Measurements from ENCODE around the gene WBP2NL. TPM values are rescaled to one million over a fixed set of nuclear protein-coding genes. Genes with fewer than 3 reads are reported as not detected.
"Not testable (repeated sequence)": the region's sequence is repeated elsewhere in the genome, so short reads cannot be mapped to it uniquely, and the experiment has no call there.

Gene WBP2NL
- polyA plus RNA-seq (2012; ENCODE audit: insufficient read depth, insufficient read length), result not detected

- no peak for DNase-seq (ENCODE audit: low read depth, low spot score)
Measured at GRCh38 chr22:41998361-41999261, at the start of gene WBP2NL. TSS of gene WBP2NL (plus strand) at chr22:41998788. CDS start at chr22:41998819, 31 bp downstream.

GRCh38 chr22:41948928-41949296 lies 49.7 kb upstream of the WBP2NL start:
- not testable (repeated sequence) for DNase-seq (ENCODE audit: low read depth, low spot score); H3K4me3 ChIP-seq (ENCODE audit: low read length)

More at GRCh38 chr22:41998361-41999261, at the start of gene WBP2NL:
- H3K4me3 ChIP-seq (ENCODE audit: low read length), result no peak within 1 kb of the TSS

- H3K4me3 ChIP-seq (ENCODE audit: low read length), result no peak overlapping the region
- no peak for DNase-seq (ENCODE audit: low read depth, low spot score)
Measured at GRCh38 chr22:41949297-41949965, 49.2 kb upstream of the WBP2NL start.

GRCh38 chr22:41951898-41952474 lies 46.6 kb upstream of the WBP2NL start, which contains the start of gene SMIM45:
TSS of gene SMIM45 (plus strand) at chr22:41952150.
- DNase-seq (ENCODE audit: low read depth, low spot score), result no peak
- H3K4me3 ChIP-seq (ENCODE audit: low read length), result no peak within 1 kb of the TSS

GRCh38 chr22:41952713-41953112 lies 45.9 kb upstream of the WBP2NL start:
- DNase-seq (ENCODE audit: low read depth, low spot score), result no peak
- H3K4me3 ChIP-seq (ENCODE audit: low read length), result no peak overlapping the region

- DNase-seq (ENCODE audit: low read depth, low spot score), result no peak
- peak overlapping the region; percentile 27 for H3K4me3 ChIP-seq (ENCODE audit: low read length)
Measured at GRCh38 chr22:41957941-41958556, 40.5 kb upstream of the WBP2NL start.

- H3K4me3 ChIP-seq (ENCODE audit: low read length), result no peak overlapping the region
- no peak for DNase-seq (ENCODE audit: low read depth, low spot score)
Measured at GRCh38 chr22:41963453-41964111, 35.0 kb upstream of the WBP2NL start.

GRCh38 chr22:41964112-41964491 lies 34.5 kb upstream of the WBP2NL start:
- DNase-seq (ENCODE audit: low read depth, low spot score), result no peak
- H3K4me3 ChIP-seq (ENCODE audit: low read length), result no peak overlapping the region

- no peak for DNase-seq (ENCODE audit: low read depth, low spot score)
Measured at GRCh38 chr22:41966225-41966606, 32.4 kb upstream of the WBP2NL start.

GRCh38 chr22:41966607-41967240 lies 31.9 kb upstream of the WBP2NL start:
- peak; percentile 66 for DNase-seq (ENCODE audit: low read depth, low spot score)
- H3K4me3 ChIP-seq (ENCODE audit: low read length), result no peak overlapping the region

More at GRCh38 chr22:41966225-41966606, 32.4 kb upstream of the WBP2NL start:
- H3K4me3 ChIP-seq (ENCODE audit: low read length), result no peak overlapping the region

GRCh38 chr22:41968601-41969000 lies 30.0 kb upstream of the WBP2NL start:
- no peak overlapping the region for H3K4me3 ChIP-seq (ENCODE audit: low read length)
- no peak for DNase-seq (ENCODE audit: low read depth, low spot score)

GRCh38 chr22:41969110-41969646 lies 29.4 kb upstream of the WBP2NL start, which contains the start of gene SEPTIN3:
TSS of gene SEPTIN3 (plus strand) at chr22:41969443. CDS start at chr22:41971493, 2,050 bp downstream.
- H3K4me3 ChIP-seq (ENCODE audit: low read length), result no peak within 1 kb of the TSS
- no peak for DNase-seq (ENCODE audit: low read depth, low spot score)

- H3K4me3 ChIP-seq (ENCODE audit: low read length), result no peak overlapping the region
- DNase-seq (ENCODE audit: low read depth, low spot score), result no peak
Measured at GRCh38 chr22:41970601-41971000, 28.0 kb upstream of the WBP2NL start.

GRCh38 chr22:41971431-41971830 lies 27.2 kb upstream of the WBP2NL start:
- H3K4me3 ChIP-seq (ENCODE audit: low read length), result no peak overlapping the region
- no peak for DNase-seq (ENCODE audit: low read depth, low spot score)

GRCh38 chr22:41974691-41975290 lies 23.8 kb upstream of the WBP2NL start:
- no peak overlapping the region for H3K4me3 ChIP-seq (ENCODE audit: low read length)
- no peak for DNase-seq (ENCODE audit: low read depth, low spot score)

GRCh38 chr22:41975299-41976069 lies 23.1 kb upstream of the WBP2NL start:
- no peak for DNase-seq (ENCODE audit: low read depth, low spot score)
- peak overlapping the region; percentile 51 for H3K4me3 ChIP-seq (ENCODE audit: low read length)

Data from Jurkat, Clone E6-1 (cell line).